HepG2 (cell line): ENCODE results near the gene LAMB4. TPM values are rescaled to one million over a fixed set of nuclear protein-coding genes. Genes with fewer than 3 reads are reported as not detected.

Experiments
- ARNTL ChIP-seq: sonication (generic); formaldehyde crosslinking; IDR thresholded peaks from 2 replicates; pipeline ENCODE4 v1.4.0; 2020; ENCODE audit warnings: mild to moderate bottlenecking, missing genetic modification reagents
- CCDC6 ChIP-seq: sonication (generic); formaldehyde crosslinking; IDR thresholded peaks from 2 replicates; pipeline ENCODE4 v1.8.1; 2022; ENCODE audit warnings: mild to moderate bottlenecking, missing genetic modification reagents, moderate library complexity
- ERF ChIP-seq: IDR thresholded peaks from 2 replicates; pipeline ENCODE4 v1.6.1; 2018; ENCODE audit warnings: missing biosample characterization, missing genetic modification reagents
- FOXP1 ChIP-seq, 2 experiments: fragments of 450-650 bp in 1 of 2; IDR thresholded peaks; 2 replicates each; pipeline ENCODE4 v1.6.1; 2017 to 2018; ENCODE audit warnings: antibody characterized with exemption in 1 of 2
- HDAC1 ChIP-seq: sonication (generic); formaldehyde crosslinking; IDR thresholded peaks from 2 replicates; pipeline ENCODE4 v1.5.1; 2020; ENCODE audit warnings: mild to moderate bottlenecking, missing genetic modification reagents
- KAT8 ChIP-seq: IDR thresholded peaks from 2 replicates; pipeline ENCODE4 v1.6.1; 2016; ENCODE audit warnings: missing genetic modification reagents, missing compliant biosample characterization
- MED1 ChIP-seq: sonication (generic); formaldehyde crosslinking; IDR thresholded peaks from 2 replicates; pipeline ENCODE4 v1.4.0; 2020; ENCODE audit warnings: missing genetic modification reagents
- NR2F1 ChIP-seq, 2 experiments: fragments of 450-650 bp in 1 of 2; formaldehyde crosslinking in 1 of 2; IDR thresholded peaks; 2 replicates each; pipeline versions ENCODE4 v1.5.0 to v1.6.1; 2016 to 2020; ENCODE audit warnings: mild to moderate bottlenecking in 1 of 2, missing compliant biosample characterization in 1 of 2, missing genetic modification reagents in 1 of 2, moderate library complexity in 1 of 2
- PITX1 ChIP-seq: sonication (generic); formaldehyde crosslinking; IDR thresholded peaks from 2 replicates; pipeline ENCODE4 v1.5.1; 2020; ENCODE audit warnings: mild to moderate bottlenecking, missing genetic modification reagents
- SOX5 ChIP-seq: IDR thresholded peaks from 2 replicates; pipeline ENCODE4 v1.6.1; 2016; ENCODE audit warnings: borderline replicate concordance
- SP5 ChIP-seq: IDR thresholded peaks from 2 replicates; pipeline ENCODE4 v1.6.1; 2016; ENCODE audit warnings: low read depth, borderline replicate concordance
- TARDBP ChIP-seq: sonication (generic); formaldehyde crosslinking; IDR thresholded peaks from 2 replicates; pipeline ENCODE4 v1.8.0; 2022; ENCODE audit warnings: mild to moderate bottlenecking, missing genetic modification reagents
- ZKSCAN8 ChIP-seq: IDR thresholded peaks from 2 replicates; pipeline ENCODE4 v1.6.1; 2016; ENCODE audit warnings: borderline replicate concordance, missing genetic modification reagents, missing compliant biosample characterization
- ZNF12 ChIP-seq: sonication (generic); formaldehyde crosslinking; IDR thresholded peaks from 2 replicates; pipeline ENCODE4 v1.5.0; 2020; ENCODE audit warnings: missing genetic modification reagents
- ZNF292 ChIP-seq: sonication (generic); formaldehyde crosslinking; IDR thresholded peaks from 2 replicates; pipeline ENCODE4 v1.8.1; 2022; ENCODE audit warnings: mild to moderate bottlenecking, low read depth, missing genetic modification reagents, borderline replicate concordance
- ZNF337 ChIP-seq: sonication (generic); formaldehyde crosslinking; IDR thresholded peaks from 2 replicates; pipeline ENCODE4 v1.5.1; 2020; ENCODE audit warnings: missing genetic modification reagents, low read depth, mild to moderate bottlenecking, borderline replicate concordance
- ZNF605 ChIP-seq: sonication (generic); formaldehyde crosslinking; IDR thresholded peaks from 2 replicates; pipeline ENCODE4 v1.8.0; 2022; ENCODE audit warnings: mild to moderate bottlenecking, missing genetic modification reagents
- ZNF607 ChIP-seq: sonication (generic); formaldehyde crosslinking; IDR thresholded peaks from 2 replicates; pipeline ENCODE4 v1.5.1; 2020; ENCODE audit warnings: missing genetic modification reagents, mild to moderate bottlenecking, borderline replicate concordance
- ZNF766 ChIP-seq: sonication (generic); formaldehyde crosslinking; IDR thresholded peaks from 2 replicates; pipeline ENCODE4 v1.5.0; 2020; ENCODE audit warnings: missing genetic modification reagents, borderline replicate concordance
- ZSCAN25 ChIP-seq: sonication (generic); formaldehyde crosslinking; IDR thresholded peaks from 2 replicates; pipeline ENCODE4 v1.8.0; 2022; ENCODE audit warnings: mild to moderate bottlenecking, missing genetic modification reagents
- polyA plus RNA-seq, 8 experiments: library from polyadenylated mRNA; depleted of rRNA in 3 of 8; stranded (reverse) in 7 of 8; unstranded in 1 of 8; fragments of >200 nt; fragmentation: Illumina TruSeq in 4 of 8; extraction: Trizol in 4 of 8; gene quantifications; 2 replicates each; pipeline versions ENCODE4 v1.2.1 to v1.2.3, GENCODE V29; 2011 to 2016; ENCODE audit warnings: low read depth in 4 of 8, missing spikeins in 1 of 8, mixed read lengths in 1 of 8; ENCODE audit not compliant: insufficient read depth in 1 of 8
- total RNA-seq, 5 experiments: library from RNA; depleted of rRNA; stranded (reverse); fragments of >200 nt; fragmentation: Illumina TruSeq; extraction: Trizol; gene quantifications; 2 replicates each; pipeline ENCODE4 v1.2.3, GENCODE V29; 2016; ENCODE audit warnings: low read depth in 1 of 5
- TF ChIP-seq, protein P1 (sequence below): sonication (generic); formaldehyde crosslinking; IDR thresholded peaks from 2 replicates; pipeline ENCODE4 v1.5.1; 2020; ENCODE audit warnings: mild to moderate bottlenecking, moderate library complexity, missing genetic modification reagents
- TF ChIP-seq, protein P2 (sequence below): IDR thresholded peaks from 2 replicates; pipeline ENCODE4 v1.6.1; 2016; ENCODE audit warnings: missing genetic modification reagents, missing compliant biosample characterization
- TF ChIP-seq, protein P3 (sequence below): sonication (generic); formaldehyde crosslinking; IDR thresholded peaks from 2 replicates; pipeline ENCODE4 v1.4.0; 2020; ENCODE audit warnings: missing genetic modification reagents

The LAMB4 gene
- total and polyA plus RNA-seq, 2 of the 13 experiments (the other 11 are each of a cell fraction or from before 2014, with no cell fraction given), result 0.05 TPM; not detected in 1

DNA sequence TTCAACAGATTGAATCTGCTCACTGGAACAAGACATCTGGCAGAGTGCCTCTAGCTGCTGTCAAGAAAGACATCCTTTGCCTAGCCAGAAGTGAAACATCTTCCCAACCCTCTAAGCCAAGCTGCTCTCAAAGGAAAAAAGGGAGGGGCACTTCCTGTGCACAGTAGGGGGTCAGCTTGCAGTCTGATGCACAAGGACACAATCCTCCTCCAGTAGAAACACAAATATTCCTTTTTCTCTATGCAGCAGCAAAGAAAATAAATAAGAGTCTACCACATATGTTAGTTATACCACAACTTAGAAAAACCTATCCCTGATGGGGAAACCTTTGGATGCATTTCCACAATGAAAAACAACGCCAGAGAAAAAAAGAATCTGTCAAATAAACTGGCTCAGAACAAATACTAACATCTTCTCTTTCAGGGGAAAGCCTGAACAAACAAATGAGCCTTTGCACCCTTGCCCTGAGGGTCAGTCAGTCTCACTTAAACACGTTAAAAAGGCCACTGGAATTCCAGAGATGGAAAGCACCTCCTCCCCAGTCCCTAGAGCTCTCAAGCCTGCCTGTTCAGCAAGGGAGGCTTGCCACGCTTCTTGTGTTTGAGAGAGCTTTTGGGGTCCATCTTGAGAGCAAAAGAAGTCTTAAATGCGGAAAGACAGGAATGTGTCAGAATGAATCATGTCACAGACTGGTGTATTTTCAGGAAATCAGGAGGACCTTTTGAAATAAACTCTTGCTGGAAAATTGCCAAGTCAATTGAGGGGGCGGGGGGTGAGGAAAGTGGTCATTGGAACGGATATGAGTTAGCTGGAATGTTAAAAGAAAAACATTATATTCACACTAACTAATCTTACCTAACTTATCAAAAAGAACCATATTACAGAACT, 134.7 kb downstream of the LAMB4 start (continued):
- TF ChIP-seq FOXP1 (IDR thresholded peaks at IDR 0.05), result no peak
- peak; percentile 48; the same call in 1 of the 2 replicates for TF ChIP-seq FOXP1 (CRISPR knock-in tag; IDR thresholded peaks at IDR 0.05)
- TF ChIP-seq ZNF605, result 0 out of 2 replicates have a peak, but pooled peaks have one; percentile 40
- TF ChIP-seq KAT8 (CRISPR knock-in tag), result no peak
- TF ChIP-seq ZNF12, result no peak
- peak; percentile 64; the same call in 1 of the 2 replicates for TF ChIP-seq PITX1 (CRISPR knock-in tag)
- TF ChIP-seq NR2F1 (CRISPR knock-in tag; IDR thresholded peaks at IDR 0.05), result peak in 1 of 2 experiments; percentile 35; a peak in 1 of 4 replicates
- no peak; the same call in 1 of the 2 replicates for TF ChIP-seq SP5 (CRISPR knock-in tag)
- no peak for TF ChIP-seq ZNF337 (CRISPR knock-in tag)
- no peak for TF ChIP-seq ZNF766
- no peak for TF ChIP-seq CCDC6
- TF ChIP-seq ERF, result 0 out of 2 replicates have a peak, but pooled peaks have one; percentile 31
- peak; percentile 34; the same call in 1 of the 2 replicates for TF ChIP-seq MED1 (CRISPR knock-in tag)
- TF ChIP-seq, protein P1, sequence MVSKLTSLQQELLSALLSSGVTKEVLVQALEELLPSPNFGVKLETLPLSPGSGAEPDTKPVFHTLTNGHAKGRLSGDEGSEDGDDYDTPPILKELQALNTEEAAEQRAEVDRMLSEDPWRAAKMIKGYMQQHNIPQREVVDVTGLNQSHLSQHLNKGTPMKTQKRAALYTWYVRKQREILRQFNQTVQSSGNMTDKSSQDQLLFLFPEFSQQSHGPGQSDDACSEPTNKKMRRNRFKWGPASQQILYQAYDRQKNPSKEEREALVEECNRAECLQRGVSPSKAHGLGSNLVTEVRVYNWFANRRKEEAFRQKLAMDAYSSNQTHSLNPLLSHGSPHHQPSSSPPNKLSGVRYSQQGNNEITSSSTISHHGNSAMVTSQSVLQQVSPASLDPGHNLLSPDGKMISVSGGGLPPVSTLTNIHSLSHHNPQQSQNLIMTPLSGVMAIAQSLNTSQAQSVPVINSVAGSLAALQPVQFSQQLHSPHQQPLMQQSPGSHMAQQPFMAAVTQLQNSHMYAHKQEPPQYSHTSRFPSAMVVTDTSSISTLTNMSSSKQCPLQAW (CRISPR knock-in tag), result peak; percentile 35; the same call in 1 of the 2 replicates
- TF ChIP-seq, protein P2, sequence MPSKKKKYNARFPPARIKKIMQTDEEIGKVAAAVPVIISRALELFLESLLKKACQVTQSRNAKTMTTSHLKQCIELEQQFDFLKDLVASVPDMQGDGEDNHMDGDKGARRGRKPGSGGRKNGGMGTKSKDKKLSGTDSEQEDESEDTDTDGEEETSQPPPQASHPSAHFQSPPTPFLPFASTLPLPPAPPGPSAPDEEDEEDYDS, result 0 out of 2 replicates have a peak, but pooled peaks have one; percentile 11
- peak; percentile 49; the same call in 1 of the 2 replicates for TF ChIP-seq SOX5 (CRISPR knock-in tag)
- TF ChIP-seq ZKSCAN8 (CRISPR knock-in tag), result 0 out of 2 replicates have a peak, but pooled peaks have one; percentile 49
- TF ChIP-seq, protein P3, sequence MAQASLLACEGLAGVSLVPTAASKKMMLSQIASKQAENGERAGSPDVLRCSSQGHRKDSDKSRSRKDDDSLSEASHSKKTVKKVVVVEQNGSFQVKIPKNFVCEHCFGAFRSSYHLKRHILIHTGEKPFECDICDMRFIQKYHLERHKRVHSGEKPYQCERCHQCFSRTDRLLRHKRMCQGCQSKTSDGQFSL (CRISPR knock-in tag), result no peak
- no peak for TF ChIP-seq ARNTL (CRISPR knock-in tag)
- peak; percentile 58; the same call in 1 of the 2 replicates for TF ChIP-seq TARDBP (CRISPR knock-in tag)
- TF ChIP-seq ZNF607 (CRISPR knock-in tag), result no peak
- peak; percentile 37; the same call in 1 of the 2 replicates for TF ChIP-seq HDAC1 (CRISPR knock-in tag)
- TF ChIP-seq ZSCAN25 (CRISPR knock-in tag), result no peak
- TF ChIP-seq ZNF292, result 0 out of 2 replicates have a peak, but pooled peaks have one; percentile 28
